GM12801 (cell line): Measurements from ENCODE around the gene AANAT.

Experiments
- CTCF ChIP-seq: IDR thresholded peaks from one replicate; pipeline ENCODE4 v1.5.1; 2011; ENCODE audit warnings: control low read depth; ENCODE audit not compliant: insufficient read length; ENCODE audit errors: extremely low read depth

Gene AANAT

GRCh38 chr17:76442341-76443338, 24.8 kb upstream of the AANAT start:
- TF ChIP-seq CTCF, result no peak

- TF ChIP-seq CTCF, result no peak
Measured at GRCh38 chr17:76444518-76445311, 22.7 kb upstream of the AANAT start.

GRCh38 chr17:76445697-76446448, 21.5 kb upstream of the AANAT start:
- TF ChIP-seq CTCF, result no peak

GRCh38 chr17:76446449-76447231, 20.8 kb upstream of the AANAT start:
- TF ChIP-seq CTCF, result no peak

- TF ChIP-seq CTCF, result no peak
Measured at GRCh38 chr17:76447931-76448652, 19.3 kb upstream of the AANAT start.

- TF ChIP-seq CTCF, result no peak
Measured at GRCh38 chr17:76449126-76449525, 18.3 kb upstream of the AANAT start.
